PC-3 (cell line): ENCODE data around the gene PTHLH.

Source experiments
- CTCF ChIP-seq: fragments of 300-600 bp; sonication (generic); conservative IDR thresholded peaks from 2 replicates; pipeline ENCODE4 v1.5.1; 2017; ENCODE audit warnings: antibody characterized with exemption, low read depth, mild to moderate bottlenecking, low read length
- EZH2 ChIP-seq: fragments of 300-600 bp; sonication (generic); IDR thresholded peaks from one replicate; pipeline ENCODE4 v1.6.1; 2017; ENCODE audit warnings: antibody characterized with exemption, mild to moderate bottlenecking, low read length; ENCODE audit not compliant: unreplicated experiment
- EZH2phosphoT487 ChIP-seq: fragments of 300-600 bp; sonication (generic); IDR thresholded peaks from 2 replicates; pipeline ENCODE4 v1.6.1; 2018; ENCODE audit warnings: mild to moderate bottlenecking, antibody characterized with exemption, low read length, borderline replicate concordance

- TF ChIP-seq CTCF, result no peak
- TF ChIP-seq EZH2, result no peak
- no peak for TF ChIP-seq EZH2phosphoT487
Measured at GRCh38 chr12:27995406-27995805, 22.9 kb upstream of the PTHLH start.
